Upper lobe of right lung (tissue), 1 donor: Measurements from ENCODE around the gene SND1. TPM values are rescaled to one million over a fixed set of nuclear protein-coding genes. Genes with fewer than 3 reads are reported as not detected.

Source experiments
- ATAC-seq: fragments of 200-7000 bp; cut with Tn5 transposase; one replicate; pipeline ENCODE4 v1.9.1; 2020; ENCODE audit warnings: mild to moderate bottlenecking, moderate library complexity
- DNase-seq: peaks from one replicate; pipeline ENCODE4 v3.0.0-alpha.2; 2020
- H3K27ac ChIP-seq: fragments of 200-600 bp; one replicate; pipeline ENCODE4 v1.8.0; 2022
- H3K27me3 ChIP-seq: fragments of 200-600 bp; one replicate; pipeline ENCODE4 v1.8.0; 2022; ENCODE audit warnings: mild to moderate bottlenecking
- H3K36me3 ChIP-seq: fragments of 200-600 bp; one replicate; pipeline ENCODE4 v1.8.0; 2022
- H3K4me1 ChIP-seq: fragments of 200-600 bp; one replicate; pipeline ENCODE4 v1.8.0; 2022
- H3K4me3 ChIP-seq: fragments of 200-600 bp; one replicate; pipeline ENCODE4 v1.8.0; 2022; ENCODE audit warnings: mild to moderate bottlenecking
- H3K9me3 ChIP-seq: fragments of 200-600 bp; one replicate; pipeline ENCODE4 v1.8.0; 2022
- CTCF ChIP-seq: fragments of 200-600 bp; IDR thresholded peaks from one replicate; pipeline ENCODE4 v1.8.0; 2022; ENCODE audit warnings: antibody characterized with exemption
- intact Hi-C: fragments of 100-400 bp; cut with DNase I; formaldehyde crosslinking; loops from one replicate; pipeline ENCODE4 v1.11.0; 2022
- total RNA-seq: library from RNA; stranded (reverse); fragmentation: NEBNext Ultra II Directional; extraction: Animal tissue kit (Norgen Biotek cat#: 25700); gene quantifications from one replicate; pipeline ENCODE4 v1.2.1, GENCODE V29; 2021
- donor health status: DM: no; HTN: yes; CAD: no; lungs with severe emphysema.

The SND1 gene
- total RNA-seq, 1 donor from 2014 or later, result 150 TPM

- Histone ChIP-seq H3K27me3 (no peaks in the 10 kb centered on the region), H3K9me3 (no peaks in the 10 kb centered on the region), H3K4me1 (no peaks in the 10 kb centered on the region), H3K4me3 (no peak overlapping the region), H3K36me3 (peaks cover 49% of the 10 kb centered on the region), H3K27ac (no peak overlapping the region)
- TF ChIP-seq CTCF, result no peak
- DNase-seq, result no peak
- intact Hi-C loops, result no loop called here
- no peak for ATAC-seq
These were observed 428.2 kb downstream of the SND1 start for GRCh38 chr7:128080169-128080568.

GRCh38 chr7:128081351-128081750 is 429.4 kb downstream of the SND1 start:
- ATAC-seq (no peak), DNase-seq (no peak)
- peaks cover 61% of the 10 kb centered on the region for H3K36me3 ChIP-seq

GRCh38 chr7:128081808-128082207 is 429.8 kb downstream of the SND1 start:
- Histone ChIP-seq H3K27ac (no peak overlapping the region), H3K27me3 (no peaks in the 10 kb centered on the region), H3K4me1 (no peaks in the 10 kb centered on the region), H3K4me3 (no peak overlapping the region), H3K9me3 (no peaks in the 10 kb centered on the region), H3K36me3 (peaks cover 66% of the 10 kb centered on the region)
- DNase-seq, result no peak
- intact Hi-C loops, result no loop called here
- no peak for TF ChIP-seq CTCF
- ATAC-seq, result no peak

More at GRCh38 chr7:128081351-128081750, 429.4 kb downstream of the SND1 start:
- Histone ChIP-seq H3K4me3 (no peak overlapping the region), H3K4me1 (no peaks in the 10 kb centered on the region), H3K27ac (no peak overlapping the region), H3K27me3 (no peaks in the 10 kb centered on the region), H3K9me3 (no peaks in the 10 kb centered on the region)
- no peak for TF ChIP-seq CTCF
- intact Hi-C loops, result no loop called here

- peaks cover 68% of the 10 kb centered on the region for H3K36me3 ChIP-seq
- TF ChIP-seq CTCF, result no peak
- no peak overlapping the region for H3K4me3 ChIP-seq
- intact Hi-C loops, result no loop called here
- DNase-seq (no peak), ATAC-seq (no peak)
- no peak overlapping the region for H3K27ac ChIP-seq
- no peaks in the 10 kb centered on the region for H3K4me1 ChIP-seq
- no peaks in the 10 kb centered on the region for H3K9me3 ChIP-seq
- no peaks in the 10 kb centered on the region for H3K27me3 ChIP-seq
These were observed 430.4 kb downstream of the SND1 start for GRCh38 chr7:128082431-128082830.

- no peak for ATAC-seq
- H3K4me1 ChIP-seq, result no peaks in the 10 kb centered on the region
- intact Hi-C loops, result no loop called here
- H3K27ac ChIP-seq, result no peak overlapping the region
- no peak overlapping the region for H3K4me3 ChIP-seq
- H3K27me3 ChIP-seq, result no peaks in the 10 kb centered on the region
- no peak for TF ChIP-seq CTCF
- peaks cover 74% of the 10 kb centered on the region for H3K36me3 ChIP-seq
- no peaks in the 10 kb centered on the region for H3K9me3 ChIP-seq
- DNase-seq, result no peak
These were observed 433.1 kb downstream of the SND1 start for GRCh38 chr7:128084896-128085608.
